HG03575 (cell line): ENCODE measurements around the gene KIF3A.
"Not testable (repeated sequence)": the region's sequence is repeated elsewhere in the genome, so short reads cannot be mapped to it uniquely, and the experiment has no call there.

Experiments
- ATAC-seq: cut with Tn5 transposase; IDR thresholded peaks from one replicate; pipeline ENCODE4 v1.9.1; 2021; ENCODE audit not compliant: unreplicated experiment, insufficient number of reproducible peaks, low FRiP score; ENCODE audit errors: extremely low read depth

KIF3A gene

GRCh38 chr5:132742158-132742557 is 4.8 kb upstream of the KIF3A start:
- ATAC-seq = no peak

DNA sequence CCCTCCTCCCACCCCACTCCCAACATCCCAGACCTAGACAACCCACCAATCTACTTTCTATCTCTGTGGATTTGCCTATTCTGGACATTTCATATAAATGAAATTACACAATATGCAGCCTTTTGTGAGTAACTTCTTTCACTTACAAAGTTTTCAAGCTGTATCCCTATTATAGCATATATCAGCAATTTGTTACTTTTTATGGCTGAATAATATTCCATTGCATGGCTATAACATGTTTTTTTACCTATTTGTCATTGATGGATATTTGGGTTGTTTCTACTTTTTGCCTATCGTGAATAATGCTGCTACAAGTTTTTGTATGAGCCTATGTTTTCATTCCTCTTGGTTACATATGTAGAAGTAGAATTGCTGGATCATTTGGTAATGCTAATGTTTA is 1.9 kb upstream of the KIF3A start:
- ATAC-seq = no peak

GRCh38 chr5:132737982-132738681 is 786 bp upstream of the KIF3A start:
- ATAC-seq = no peak

- no peak for ATAC-seq
Measured at GRCh38 chr5:132734687-132735086, 2.7 kb downstream of the KIF3A start.

GRCh38 chr5:132733499-132734148 is 3.7 kb downstream of the KIF3A start:
- ATAC-seq = no peak

- ATAC-seq = no peak
Measured at GRCh38 chr5:132729896-132730295, 7.5 kb downstream of the KIF3A start.

DNA sequence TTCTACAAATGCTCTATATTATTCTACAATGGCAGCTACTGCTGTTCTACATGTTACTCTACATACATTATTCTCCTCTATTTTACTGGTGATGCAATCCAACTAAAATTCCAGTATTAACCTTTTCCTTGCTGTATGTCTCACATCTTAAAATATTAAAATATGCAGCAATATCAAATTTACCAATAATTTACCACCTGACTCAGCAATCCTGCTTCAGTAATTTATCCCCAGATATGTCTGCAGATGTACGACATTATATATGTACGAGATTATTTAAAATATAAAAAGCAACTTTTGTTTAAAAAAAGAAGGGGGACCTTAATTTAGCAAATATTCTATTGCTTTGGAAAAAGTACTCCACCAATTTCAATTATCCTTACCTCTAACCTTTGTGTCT is 11.6 kb downstream of the KIF3A start:
- no peak for ATAC-seq

DNA sequence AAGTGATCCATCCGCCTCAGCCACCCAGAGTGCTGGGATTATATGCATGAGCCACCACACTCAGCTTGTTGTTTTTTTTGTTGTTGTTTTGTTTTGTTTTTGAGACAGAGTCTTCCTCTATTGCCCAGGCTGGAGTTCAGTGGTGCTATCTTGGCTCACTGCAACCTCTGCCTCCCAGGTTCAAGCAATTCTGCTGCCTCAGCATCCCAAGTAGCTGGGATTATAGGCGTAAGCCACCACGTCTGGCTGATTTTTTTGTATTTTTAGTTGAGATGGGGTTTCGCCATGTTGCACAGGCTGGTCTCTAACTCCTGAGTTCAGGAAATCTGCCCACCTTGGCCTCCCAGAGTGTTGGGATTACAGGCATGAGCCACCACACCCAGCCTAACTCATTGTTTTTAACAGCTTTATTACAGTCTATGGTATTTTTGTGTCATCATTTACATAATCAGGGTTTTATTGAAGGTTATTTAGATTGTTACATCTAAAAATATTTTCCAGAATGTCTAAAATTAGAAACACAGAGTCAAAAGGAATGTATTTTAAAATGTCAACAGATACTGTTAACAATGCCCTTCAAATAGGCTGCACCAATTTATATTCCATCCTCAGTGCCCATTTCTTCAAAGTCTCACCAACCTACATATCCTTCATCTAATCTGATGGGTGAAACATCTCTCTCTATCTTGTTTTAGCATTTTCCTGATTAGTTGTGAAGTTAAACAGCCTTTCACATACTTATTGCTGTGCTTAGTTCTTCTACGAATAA is 18.6 kb downstream of the KIF3A start:
- ATAC-seq = no peak

DNA sequence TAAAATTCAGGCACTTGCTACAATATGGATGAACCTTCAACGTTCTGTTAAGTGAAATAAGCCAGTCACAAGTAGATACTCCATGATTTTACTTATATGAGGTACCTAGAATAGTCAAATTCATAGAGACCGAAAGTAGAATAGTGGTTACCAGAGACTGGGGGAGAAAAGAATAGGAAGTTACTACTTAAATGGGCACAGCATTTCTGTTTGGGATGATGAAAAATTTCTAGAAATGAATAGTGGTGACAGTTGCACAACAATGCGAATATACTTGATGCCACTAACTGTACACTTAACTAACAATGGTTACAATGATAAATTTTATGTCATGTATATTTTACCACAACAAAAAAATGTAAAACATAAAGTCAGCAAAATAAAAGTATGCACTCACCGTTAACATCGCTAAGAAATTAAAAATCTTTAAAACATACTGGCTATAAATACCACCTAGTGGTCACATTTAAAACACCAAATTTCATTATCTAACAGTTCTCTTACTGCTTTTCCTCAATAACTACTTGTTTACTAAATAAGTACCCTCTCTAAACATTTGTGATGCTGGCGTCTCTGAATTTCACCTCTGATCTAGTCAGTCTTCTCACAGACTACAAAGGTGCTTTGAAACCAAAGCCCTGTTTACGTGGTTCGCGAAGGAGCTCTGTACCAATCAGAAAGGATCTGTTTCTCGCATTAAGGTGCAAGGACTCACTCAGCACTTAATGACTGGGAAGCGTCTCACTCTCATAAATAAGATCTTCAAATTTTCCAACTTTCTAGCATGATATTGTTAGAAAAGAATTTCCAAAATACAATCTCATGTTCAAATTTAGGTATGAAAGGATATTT is 22.7 kb downstream of the KIF3A start:
- ATAC-seq = no peak

DNA sequence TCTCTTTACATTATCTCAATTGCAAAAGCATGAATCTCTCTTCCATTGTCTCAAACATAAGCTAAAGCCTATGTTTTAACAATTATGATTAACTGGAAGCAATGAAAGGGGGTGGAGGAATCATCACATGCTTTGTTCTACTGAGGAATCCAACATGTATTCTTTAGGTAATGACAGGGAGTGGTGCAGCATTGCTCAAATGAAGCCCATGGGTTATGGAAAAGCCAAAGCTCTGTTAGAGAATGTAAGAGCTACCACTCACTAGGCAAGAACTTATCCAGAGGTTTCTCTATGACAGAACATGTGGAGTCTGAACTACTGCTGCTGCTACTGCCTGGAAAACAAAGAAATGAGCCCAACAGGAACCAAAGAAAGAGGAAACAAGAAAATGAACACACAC is 28.7 kb downstream of the KIF3A start:
- no peak for ATAC-seq

DNA sequence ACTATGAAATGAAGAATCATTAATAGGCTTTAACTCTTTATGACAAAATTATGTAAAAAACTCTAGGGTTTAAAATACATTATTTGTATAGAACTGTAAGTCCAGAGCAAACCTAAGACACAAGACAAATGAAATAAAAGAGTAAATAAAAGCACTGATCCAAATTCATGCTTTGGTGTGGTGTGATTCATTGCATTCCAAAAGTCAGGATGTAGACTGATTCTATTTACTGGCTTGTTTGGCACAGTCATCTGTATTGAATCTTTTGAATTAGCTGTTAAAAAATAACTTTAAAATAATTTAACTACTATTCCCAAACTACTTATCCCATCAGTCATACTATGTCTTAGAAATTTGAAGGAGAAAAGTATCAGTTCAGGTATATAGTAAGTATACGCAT is 32.5 kb downstream of the KIF3A start:
- no peak for ATAC-seq

DNA sequence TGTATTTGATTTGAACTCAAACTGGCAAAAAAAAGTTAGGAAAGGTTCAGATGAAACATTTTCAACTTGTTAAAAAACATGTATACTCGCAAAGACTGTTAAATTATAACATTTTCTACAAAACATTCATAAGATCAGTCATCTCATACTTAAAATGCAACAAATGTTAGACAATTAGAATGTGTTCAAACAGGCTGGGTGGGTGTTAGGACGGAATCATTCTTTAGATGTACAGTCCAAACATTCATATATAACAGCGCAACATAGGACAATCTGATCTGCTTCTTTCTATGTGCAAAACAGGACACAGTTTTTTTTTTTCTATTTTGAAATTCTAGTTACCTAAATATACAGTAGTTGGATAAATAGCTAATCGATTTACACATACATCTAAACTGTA is 41.4 kb downstream of the KIF3A start:
- ATAC-seq = no peak

GRCh38 chr5:132692632-132692967 is 44.7 kb downstream of the KIF3A start:
- ATAC-seq = no peak

GRCh38 chr5:132691755-132692631 is 45.4 kb downstream of the KIF3A start:
- not testable (repeated sequence) for ATAC-seq

DNA sequence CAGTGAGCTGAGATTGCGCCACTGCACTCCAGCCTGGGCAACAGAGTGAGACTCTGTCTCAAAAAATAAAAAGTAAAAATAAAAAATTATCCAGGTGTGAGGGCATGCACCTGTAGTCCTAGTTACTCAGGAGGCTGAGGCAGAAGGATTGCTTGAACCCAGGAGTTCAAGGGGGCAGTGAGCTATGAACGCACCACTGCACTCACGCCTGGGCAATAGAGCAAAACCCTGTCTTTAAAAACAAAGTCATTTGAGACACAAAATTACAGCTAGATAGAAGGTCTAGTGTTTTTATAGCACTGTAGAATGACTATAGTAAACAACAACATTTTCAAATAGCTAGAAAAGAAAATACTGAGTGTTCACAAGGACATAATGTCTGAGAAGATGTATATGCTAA is 47.2 kb downstream of the KIF3A start:
- ATAC-seq = no peak

DNA sequence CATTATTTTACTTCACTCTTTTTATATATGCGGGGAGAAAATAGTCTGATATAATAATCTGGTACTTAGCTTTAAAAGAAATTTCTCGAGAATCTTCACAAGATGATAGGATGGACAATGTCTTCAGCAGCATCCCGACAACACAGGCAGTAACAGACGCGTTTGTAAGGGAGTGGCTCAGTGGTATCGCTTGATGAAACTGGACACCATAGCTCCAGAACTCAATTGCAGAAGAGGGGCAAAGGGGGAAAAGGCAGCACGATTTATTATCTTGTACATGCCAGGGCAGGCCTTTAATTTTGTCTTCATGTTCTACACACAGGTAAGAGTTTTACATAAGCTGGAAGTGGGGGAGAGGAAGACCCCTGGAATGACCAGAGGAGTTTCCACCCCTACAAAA is 47.8 kb downstream of the KIF3A start:
- no peak for ATAC-seq

DNA sequence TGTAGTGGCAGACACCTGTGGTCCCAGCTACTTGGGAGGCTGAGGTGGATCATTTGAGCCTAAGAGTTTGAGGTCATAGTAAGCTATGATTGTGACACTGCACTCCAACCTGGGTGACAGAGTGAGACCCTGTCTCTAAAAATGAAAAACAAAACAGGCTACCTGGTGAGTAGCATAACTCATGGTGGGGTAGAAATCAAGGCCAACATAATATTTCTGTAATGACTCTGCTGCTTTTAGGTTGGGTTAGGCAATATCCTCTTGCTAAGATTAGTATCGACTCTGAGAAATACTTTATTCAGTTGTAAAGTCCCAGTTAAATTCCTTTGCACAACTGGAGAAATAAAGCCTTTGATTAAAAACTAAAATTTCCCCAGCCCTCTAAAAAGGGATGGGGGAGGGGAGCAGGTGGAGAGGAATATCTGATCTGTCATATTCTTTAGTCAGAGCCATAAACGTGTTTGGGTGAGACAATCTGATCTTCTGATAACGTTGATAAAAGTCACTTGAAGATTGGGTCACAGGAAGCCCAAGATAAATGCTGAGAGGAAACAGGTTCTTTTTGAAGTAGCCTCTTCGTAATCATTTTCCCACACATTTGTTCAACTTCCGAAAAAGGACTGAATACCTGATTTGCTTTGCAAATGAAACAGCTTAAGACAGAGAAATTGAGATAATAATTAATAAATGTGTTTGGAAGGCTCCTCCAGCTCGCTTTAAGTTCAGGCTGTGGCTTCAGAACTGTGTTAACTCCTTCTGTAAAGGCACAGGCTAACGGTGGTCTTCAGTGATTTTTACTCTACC is 48.6 kb downstream of the KIF3A start:
- ATAC-seq = no peak

- ATAC-seq = no peak
Measured at GRCh38 chr5:132687995-132688394, 49.4 kb downstream of the KIF3A start.
